WERI-Rb-1 (cell line): ENCODE data around the gene ASXL3.
A peak's percentile ranks its signal among the peaks of the same experiment; 100 is the strongest.

Experiments used
- DNase-seq: peaks from one replicate; pipeline ENCODE4 v3.0.0-alpha.2; 2020
- H3K27ac ChIP-seq: fragments of 250-450 bp; sonication (Bioruptor Pico); 2 replicates; pipeline ENCODE4 v1.5.1; 2020; ENCODE audit warnings: mild to moderate bottlenecking, moderate library complexity
- H3K27me3 ChIP-seq: fragments of 250-450 bp; sonication (Bioruptor Pico); 2 replicates; pipeline ENCODE4 v1.5.1; 2021; ENCODE audit warnings: mild to moderate bottlenecking, low read depth, moderate library complexity; ENCODE audit not compliant: insufficient read depth, severe bottlenecking
- H3K36me3 ChIP-seq: fragments of 250-450 bp; sonication (Bioruptor Pico); 2 replicates; pipeline ENCODE4 v1.5.1; 2020; ENCODE audit warnings: mild to moderate bottlenecking, moderate library complexity
- H3K4me3 ChIP-seq: 2 replicates; pipeline ENCODE4 v1.5.1; 2011; ENCODE audit warnings: low read depth, mild to moderate bottlenecking, control low read depth, low read length
- H3K9me3 ChIP-seq: fragments of 250-450 bp; sonication (Bioruptor Pico); 2 replicates; pipeline ENCODE4 v1.5.1; 2021; ENCODE audit warnings: mild to moderate bottlenecking, moderate library complexity; ENCODE audit not compliant: severe bottlenecking
- CTCF ChIP-seq: IDR thresholded peaks from 2 replicates; pipeline ENCODE4 v1.5.1; 2011; ENCODE audit warnings: low read depth, mild to moderate bottlenecking, control low read depth, inconsistent platforms, low read length

The ASXL3 gene

GRCh38 chr18:33577685-33578517 is at the start of gene ASXL3:
TSS of gene ASXL3 (plus strand) at chr18:33578219. CDS start at chr18:33578632, 413 bp downstream.
- peak; percentile 17 for DNase-seq
- H3K27ac ChIP-seq = no peak within 1 kb of the TSS
- no peaks in the 10 kb centered on the region for H3K36me3 ChIP-seq
- no peaks in the 10 kb centered on the region for H3K9me3 ChIP-seq
- peaks cover 35% of the 10 kb centered on the region for H3K27me3 ChIP-seq
- peak within 1 kb of the TSS; percentile 49 for H3K4me3 ChIP-seq
- TF ChIP-seq CTCF = no peak

GRCh38 chr18:33532978-33533377 is 45.0 kb upstream of the ASXL3 start:
- no peak for TF ChIP-seq CTCF
- Histone ChIP-seq H3K9me3 (no peaks in the 10 kb centered on the region), H3K27me3 (no peaks in the 10 kb centered on the region), H3K36me3 (no peaks in the 10 kb centered on the region), H3K27ac (no peak overlapping the region), H3K4me3 (no peak overlapping the region)
- no peak for DNase-seq

- Histone ChIP-seq H3K27ac (no peak overlapping the region), H3K9me3 (no peaks in the 10 kb centered on the region), H3K36me3 (no peaks in the 10 kb centered on the region), H3K27me3 (no peaks in the 10 kb centered on the region), H3K4me3 (no peak overlapping the region)
- DNase-seq = no peak
- TF ChIP-seq CTCF = no peak
Measured at GRCh38 chr18:33536904-33537303, 41.1 kb upstream of the ASXL3 start.

- no peak for TF ChIP-seq CTCF
- Histone ChIP-seq H3K9me3 (no peaks in the 10 kb centered on the region), H3K4me3 (no peak overlapping the region), H3K36me3 (no peaks in the 10 kb centered on the region), H3K27ac (no peak overlapping the region), H3K27me3 (no peaks in the 10 kb centered on the region)
- DNase-seq = no peak
Measured at GRCh38 chr18:33538418-33539042, 39.5 kb upstream of the ASXL3 start.

GRCh38 chr18:33540392-33540791 is 37.6 kb upstream of the ASXL3 start:
- no peak for TF ChIP-seq CTCF
- DNase-seq = no peak
- Histone ChIP-seq H3K27ac (no peak overlapping the region), H3K4me3 (no peak overlapping the region), H3K36me3 (no peaks in the 10 kb centered on the region), H3K27me3 (no peaks in the 10 kb centered on the region), H3K9me3 (no peaks in the 10 kb centered on the region)
